GM21390 (cell line): Measurements from ENCODE around the gene RTKN.
"Not testable (repeated sequence)": the region's sequence is repeated elsewhere in the genome, so short reads cannot be mapped to it uniquely, and the experiment has no call there.

Source experiments
- ATAC-seq: cut with Tn5 transposase; IDR thresholded peaks from one replicate; pipeline ENCODE4 v1.9.1; 2021; ENCODE audit not compliant: unreplicated experiment

Gene RTKN

GRCh38 chr2:74439373-74439772 is 2.4 kb downstream of the RTKN start:
- ATAC-seq, result no peak

GRCh38 chr2:74438248-74438647 is 3.5 kb downstream of the RTKN start:
- no peak for ATAC-seq

GRCh38 chr2:74436848-74437695 is 4.7 kb downstream of the RTKN start:
- ATAC-seq, result no peak

- ATAC-seq, result no peak
These were observed 5.5 kb downstream of the RTKN start for GRCh38 chr2:74436111-74436805.

- no peak for ATAC-seq
These were observed 11.2 kb downstream of the RTKN start for GRCh38 chr2:74430502-74430901.

- no peak for ATAC-seq
These were observed 12.0 kb downstream of the RTKN start for GRCh38 chr2:74429487-74430451.

- ATAC-seq, result no peak
These were observed 13.1 kb downstream of the RTKN start for GRCh38 chr2:74428675-74429074.

- ATAC-seq, result no peak
These were observed 14.2 kb downstream of the RTKN start for GRCh38 chr2:74427551-74427950.

- ATAC-seq, result no peak
These were observed 15.5 kb downstream of the RTKN start for GRCh38 chr2:74426181-74426758.

- no peak for ATAC-seq
These were observed 16.2 kb downstream of the RTKN start for GRCh38 chr2:74425523-74425922.

- no peak for ATAC-seq
These were observed 16.7 kb downstream of the RTKN start for GRCh38 chr2:74424995-74425406.

GRCh38 chr2:74424139-74424992 is 17.4 kb downstream of the RTKN start:
- no peak for ATAC-seq

GRCh38 chr2:74423231-74424095 is 18.3 kb downstream of the RTKN start:
- ATAC-seq, result no peak

- ATAC-seq, result peak; percentile 94
These were observed 20.4 kb downstream of the RTKN start, which contains the start of the genes C2orf81 and WDR54 for GRCh38 chr2:74421221-74421870. Gene C2orf81, minus strand, starts transcription at chr2:74421619. Its CDS starts 59 bp downstream, at chr2:74421560. Gene WDR54, plus strand, starts transcription at chr2:74421730. Its CDS starts 424 bp downstream, at chr2:74422154.

GRCh38 chr2:74420443-74421103 is 21.2 kb downstream of the RTKN start:
- ATAC-seq, result not testable (repeated sequence)

- ATAC-seq, result no peak
These were observed 21.7 kb downstream of the RTKN start for GRCh38 chr2:74420006-74420405.

- ATAC-seq, result no peak
These were observed 22.4 kb downstream of the RTKN start for GRCh38 chr2:74419345-74419744.

GRCh38 chr2:74418312-74418711 is 23.4 kb downstream of the RTKN start:
- ATAC-seq, result no peak
